CD8-positive, alpha-beta memory T cell (primary cell): Measurements from ENCODE around the gene CHMP1A. TPM values are rescaled to one million over a fixed set of nuclear protein-coding genes. Genes with fewer than 3 reads are reported as not detected.

ENCODE experiments used
- CTCF ChIA-PET: fragments of 350-600 bp; sonication (Branson Sonifier 250); formaldehyde crosslinking; loops from one replicate; lab custom pipeline; 2021; ENCODE audit warnings: antibody characterized with exemption; lab: Charles Lee
- POLR2A ChIA-PET: fragments of 350-600 bp; sonication (Branson Sonifier 250); formaldehyde crosslinking; loops from one replicate; lab custom pipeline; 2021; ENCODE audit warnings: antibody characterized with exemption; lab: Charles Lee
- DNase-seq, 5 donors: peaks; one replicate each; pipeline versions ENCODE4 v3.0.0 to v3.0.0-alpha.2; 2020 to 2022; ENCODE audit warnings: mixed read lengths in 1 of 5
- H3K27ac ChIP-seq: one replicate; pipeline ENCODE4 v1.7.0; 2013; ENCODE audit warnings: low read depth, mild to moderate bottlenecking, low read length, moderate library complexity
- H3K27me3 ChIP-seq: 2 replicates; pipeline ENCODE4 v1.7.0; 2013; ENCODE audit warnings: low read length, mild to moderate bottlenecking; ENCODE audit not compliant: insufficient read depth, poor library complexity, severe bottlenecking
- H3K36me3 ChIP-seq: 2 replicates; pipeline ENCODE4 v1.7.0; 2013; ENCODE audit warnings: mild to moderate bottlenecking, low read length, moderate library complexity; ENCODE audit not compliant: insufficient read depth
- H3K4me1 ChIP-seq: 2 replicates; pipeline ENCODE4 v1.7.0; 2013; ENCODE audit warnings: mild to moderate bottlenecking, low read length, moderate library complexity; ENCODE audit not compliant: insufficient read depth
- H3K4me3 ChIP-seq: 2 replicates; pipeline ENCODE4 v1.7.0; 2013; ENCODE audit warnings: mild to moderate bottlenecking, low read length
- H3K9me3 ChIP-seq: 2 replicates; pipeline ENCODE4 v1.7.0; 2013; ENCODE audit warnings: mild to moderate bottlenecking, low read length
- H3K27ac Mint-ChIP-seq, 8 donors: one replicate each; pipeline ENCODE4 v1.8.0; 2020 to 2021; ENCODE audit warnings: mixed read lengths in 8 of 8, mild to moderate bottlenecking in 6 of 8, inconsistent platforms in 3 of 8, moderate library complexity in 3 of 8
- H3K27me3 Mint-ChIP-seq, 2 donors: one replicate each; pipeline ENCODE4 v1.8.0; 2020 to 2021; ENCODE audit warnings: mixed read lengths in 2 of 2, mild to moderate bottlenecking in 1 of 2, moderate library complexity in 1 of 2
- H3K36me3 Mint-ChIP-seq, 3 donors: one replicate each; pipeline ENCODE4 v1.8.0; 2020 to 2021; ENCODE audit warnings: mixed read lengths in 3 of 3, inconsistent platforms in 1 of 3, mild to moderate bottlenecking in 1 of 3
- H3K4me1 Mint-ChIP-seq, 3 donors: one replicate each; pipeline ENCODE4 v1.8.0; 2020 to 2021; ENCODE audit warnings: mixed read lengths in 3 of 3, inconsistent platforms in 1 of 3, mild to moderate bottlenecking in 1 of 3
- H3K4me3 Mint-ChIP-seq, 7 donors: one replicate each; pipeline ENCODE4 v1.8.0; 2020 to 2021; ENCODE audit warnings: mixed read lengths in 7 of 7, mild to moderate bottlenecking in 6 of 7, moderate library complexity in 4 of 7, inconsistent platforms in 2 of 7
- H3K9me3 Mint-ChIP-seq, 5 donors: one replicate each; pipeline ENCODE4 v1.8.0; 2020 to 2022; ENCODE audit warnings: mixed read lengths in 5 of 5, mild to moderate bottlenecking in 3 of 5, moderate library complexity in 2 of 5, inconsistent platforms in 1 of 5
- polyA plus RNA-seq: library from polyadenylated mRNA; unstranded; fragments of 300-500 nt; fragmentation: Illumina TruSeq; gene quantifications from one replicate; pipeline ENCODE4 v1.2.3, GENCODE V29; 2021
- total RNA-seq, 2 experiments: library from RNA; stranded (reverse); gene quantifications; one replicate each; pipeline ENCODE4 v1.2.3, GENCODE V29; 2021

CHMP1A gene
- total and polyA plus RNA-seq, 3 experiments from 2014 or later = 72.1 to 94.0 (median 81.4) TPM

DNA sequence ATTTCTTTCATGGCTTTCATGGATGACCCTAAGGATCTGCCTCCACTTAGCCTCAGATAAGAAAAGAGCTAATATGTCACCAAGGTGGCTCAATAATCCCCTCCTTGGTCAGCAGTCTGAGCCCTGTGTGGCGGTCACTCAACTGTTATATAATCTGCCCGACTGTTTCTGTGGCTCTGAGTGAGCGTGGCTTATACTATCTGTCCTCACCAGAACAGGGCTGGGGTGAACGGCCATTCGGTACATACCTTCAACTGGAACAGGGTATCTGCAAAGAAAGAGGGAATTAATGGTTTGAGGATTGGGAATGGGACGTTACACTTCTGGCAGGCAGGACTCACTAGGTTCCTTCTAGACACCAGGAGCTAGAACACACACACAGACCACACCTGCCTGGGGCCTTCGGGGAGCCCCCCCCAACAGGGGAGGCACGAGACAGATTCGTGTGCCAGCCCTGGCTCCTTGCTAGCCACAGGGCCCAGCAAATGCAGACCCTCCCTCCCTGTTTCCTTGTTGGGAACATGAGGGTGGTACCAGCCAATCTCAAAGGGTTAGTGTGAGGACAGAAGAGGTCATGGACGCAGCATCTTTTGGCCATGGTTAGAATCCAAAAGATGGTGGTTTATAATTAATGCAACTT, 3.7 kb downstream of the CHMP1A start:
- Mint-ChIP-seq H3K4me1 (peaks cover 29 to 40% (median 36%) of the 10 kb centered on the region in 3 donors), H3K4me3 (peak overlapping the region in 2 of 7 donors; percentile 53 to 66), H3K9me3 (no peaks in the 10 kb centered on the region), H3K36me3 (peaks cover 0 to 42% (median 2%) of the 10 kb centered on the region in 3 donors), H3K27me3 (peaks cover 0 to 2% of the 10 kb centered on the region in 2 donors), H3K27ac (peak overlapping the region in 5 of 8 donors; percentile 8 to 87 (median 63))
- H3K4me1 ChIP-seq = peaks cover 20% of the 10 kb centered on the region
- ChIA-PET CTCF (interaction anchor here (0.7 kb wide), 1 partner anchor 169 kb away, joined by 3 read pairs; no protein-coding TSS in a partner anchor), POLR2A (no interaction called here)
- H3K36me3 ChIP-seq = peaks cover 4% of the 10 kb centered on the region
- no peak overlapping the region for H3K4me3 ChIP-seq
- H3K27ac ChIP-seq = peak overlapping the region; percentile 33
- H3K27me3 ChIP-seq = no peaks in the 10 kb centered on the region
- H3K9me3 ChIP-seq = no peaks in the 10 kb centered on the region
- DNase-seq = peak in 1 of 5 donors; percentile 36

DNA sequence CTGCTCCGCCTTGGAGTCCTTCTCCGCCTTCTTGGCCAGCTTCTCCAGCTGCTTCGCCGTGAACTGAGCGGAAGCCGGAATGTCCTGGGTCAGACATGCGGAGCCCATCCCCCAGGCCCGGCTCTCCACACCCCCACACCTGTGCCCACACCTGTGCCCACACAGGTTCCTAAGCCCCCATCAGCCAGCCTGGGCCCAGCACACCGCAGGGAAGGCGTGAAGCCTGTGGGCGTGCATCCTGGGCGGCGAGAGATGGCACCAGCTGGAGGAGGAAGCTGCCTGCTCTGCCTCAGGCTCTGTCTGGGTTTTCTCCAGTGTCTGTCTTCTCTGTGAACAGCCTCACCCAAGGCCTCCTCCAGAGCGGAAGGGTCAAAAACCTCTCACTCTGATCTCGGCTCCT, 5.9 kb downstream of the CHMP1A start:
- ChIA-PET CTCF (no interaction called here), POLR2A (no interaction called here)
- Mint-ChIP-seq H3K4me3 (peak overlapping the region in 1 of 7 donors; percentile 20), H3K36me3 (peaks cover 0 to 54% (median 2%) of the 10 kb centered on the region in 3 donors), H3K27ac (peak overlapping the region in 1 of 8 donors; percentile 21), H3K9me3 (no peaks in the 10 kb centered on the region), H3K27me3 (peaks cover 0 to 2% of the 10 kb centered on the region in 2 donors), H3K4me1 (peaks cover 18 to 29% (median 27%) of the 10 kb centered on the region in 3 donors)
- H3K27me3 ChIP-seq = no peaks in the 10 kb centered on the region
- no peak overlapping the region for H3K4me3 ChIP-seq
- peaks cover 8% of the 10 kb centered on the region for H3K4me1 ChIP-seq
- H3K9me3 ChIP-seq = no peaks in the 10 kb centered on the region
- H3K36me3 ChIP-seq = peaks cover 9% of the 10 kb centered on the region
- H3K27ac ChIP-seq = no peak overlapping the region
- DNase-seq = no peak

DNA sequence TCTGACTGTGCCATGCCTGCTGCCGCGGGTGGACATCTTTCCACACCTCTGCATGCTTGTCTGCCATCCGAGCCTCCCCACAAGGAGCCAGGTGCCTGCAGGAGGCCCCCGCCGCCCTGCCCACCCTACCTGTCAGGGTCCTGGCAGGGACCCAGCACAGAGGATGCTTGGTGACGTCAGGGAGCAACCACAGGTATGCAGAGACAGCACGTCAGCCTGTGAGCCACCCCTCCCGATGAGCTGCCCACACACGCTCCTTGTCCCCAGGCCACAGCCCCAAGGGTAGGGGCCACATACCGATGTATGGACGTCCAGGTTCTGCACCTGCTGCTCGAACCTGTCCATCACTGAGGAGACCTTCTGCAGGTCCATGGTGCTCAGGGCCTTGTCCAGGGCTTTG, 10.6 kb downstream of the CHMP1A start:
- Histone ChIP-seq H3K27me3 (no peaks in the 10 kb centered on the region), H3K9me3 (no peaks in the 10 kb centered on the region), H3K36me3 (peaks cover 19% of the 10 kb centered on the region), H3K4me1 (no peaks in the 10 kb centered on the region), H3K4me3 (no peak overlapping the region), H3K27ac (no peak overlapping the region)
- DNase-seq = no peak
- POLR2A ChIA-PET = no interaction called here
- Mint-ChIP-seq H3K27ac (peak overlapping the region in 1 of 8 donors; percentile 42), H3K9me3 (no peaks in the 10 kb centered on the region), H3K4me1 (peaks cover 0 to 1% (median 0%) of the 10 kb centered on the region in 3 donors), H3K27me3 (peaks cover 0 to 2% of the 10 kb centered on the region in 2 donors), H3K4me3 (no peak overlapping the region), H3K36me3 (peaks cover 0 to 69% (median 4%) of the 10 kb centered on the region in 3 donors)
- CTCF ChIA-PET = no interaction called here

DNA sequence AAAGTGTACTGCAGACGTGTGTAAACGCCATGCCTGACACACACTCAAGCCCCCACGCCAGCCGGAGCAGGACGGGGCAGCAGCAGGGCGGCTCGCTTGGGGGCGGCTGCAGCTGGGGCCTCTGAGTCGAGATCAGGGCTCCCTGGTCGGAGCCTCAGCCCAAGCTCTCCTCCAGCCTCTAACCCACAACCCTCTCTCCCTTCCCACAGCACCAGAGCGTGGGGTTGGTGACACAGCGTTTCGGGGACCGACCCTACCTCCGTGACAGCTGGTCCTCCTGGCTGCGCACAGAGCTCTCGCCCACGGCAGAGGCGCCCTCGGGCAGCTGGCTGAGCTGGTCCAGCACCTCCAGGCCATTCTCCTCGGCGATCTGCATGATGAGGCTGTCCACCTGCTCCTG, 11.2 kb downstream of the CHMP1A start:
- Histone ChIP-seq H3K27ac (no peak overlapping the region), H3K27me3 (no peaks in the 10 kb centered on the region), H3K4me1 (peaks cover under 1% of the 10 kb centered on the region), H3K36me3 (peaks cover 19% of the 10 kb centered on the region), H3K9me3 (no peaks in the 10 kb centered on the region), H3K4me3 (no peak overlapping the region)
- POLR2A ChIA-PET = no interaction called here
- peaks cover 0 to 2% of the 10 kb centered on the region in 2 donors for H3K27me3 Mint-ChIP-seq
- H3K36me3 Mint-ChIP-seq = peaks cover 0 to 63% (median 4%) of the 10 kb centered on the region in 3 donors
- H3K4me1 Mint-ChIP-seq = peaks cover 0 to 4% (median 2%) of the 10 kb centered on the region in 3 donors
- DNase-seq = no peak
- H3K9me3 Mint-ChIP-seq = no peaks in the 10 kb centered on the region
- CTCF ChIA-PET = no interaction called here
- H3K27ac Mint-ChIP-seq = no peak overlapping the region
- H3K4me3 Mint-ChIP-seq = no peak overlapping the region

DNA sequence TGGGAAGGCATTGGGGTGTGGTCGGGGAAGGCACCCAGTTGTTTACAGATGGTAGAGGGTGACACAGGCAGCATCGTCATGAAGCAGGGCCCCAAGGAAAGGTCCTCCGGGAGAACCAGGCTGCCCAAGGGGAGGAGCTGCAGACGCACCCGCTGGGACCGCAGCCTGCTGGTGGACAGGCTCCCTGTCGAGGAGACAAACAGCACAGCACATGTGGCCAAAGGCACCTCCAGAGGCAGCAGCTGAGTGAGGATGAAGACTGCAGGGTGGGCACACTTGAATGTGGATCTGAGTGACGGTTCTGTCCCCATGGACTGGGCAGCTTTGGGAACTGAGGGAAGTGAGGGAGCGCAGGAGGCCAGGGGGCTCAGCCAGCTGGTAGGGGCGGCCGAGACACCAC, 12.4 kb downstream of the CHMP1A start:
- Histone ChIP-seq H3K27ac (no peak overlapping the region), H3K9me3 (no peaks in the 10 kb centered on the region), H3K4me1 (peaks cover 8% of the 10 kb centered on the region), H3K36me3 (peaks cover 19% of the 10 kb centered on the region), H3K4me3 (no peak overlapping the region), H3K27me3 (no peaks in the 10 kb centered on the region)
- ChIA-PET POLR2A (no interaction called here), CTCF (no interaction called here)
- Mint-ChIP-seq H3K27me3 (peaks cover 0 to 2% of the 10 kb centered on the region in 2 donors), H3K4me3 (no peak overlapping the region), H3K9me3 (no peaks in the 10 kb centered on the region), H3K27ac (no peak overlapping the region), H3K36me3 (peaks cover 0 to 52% (median 3%) of the 10 kb centered on the region in 3 donors), H3K4me1 (peaks cover 5 to 13% (median 11%) of the 10 kb centered on the region in 3 donors)
- no peak for DNase-seq

DNA sequence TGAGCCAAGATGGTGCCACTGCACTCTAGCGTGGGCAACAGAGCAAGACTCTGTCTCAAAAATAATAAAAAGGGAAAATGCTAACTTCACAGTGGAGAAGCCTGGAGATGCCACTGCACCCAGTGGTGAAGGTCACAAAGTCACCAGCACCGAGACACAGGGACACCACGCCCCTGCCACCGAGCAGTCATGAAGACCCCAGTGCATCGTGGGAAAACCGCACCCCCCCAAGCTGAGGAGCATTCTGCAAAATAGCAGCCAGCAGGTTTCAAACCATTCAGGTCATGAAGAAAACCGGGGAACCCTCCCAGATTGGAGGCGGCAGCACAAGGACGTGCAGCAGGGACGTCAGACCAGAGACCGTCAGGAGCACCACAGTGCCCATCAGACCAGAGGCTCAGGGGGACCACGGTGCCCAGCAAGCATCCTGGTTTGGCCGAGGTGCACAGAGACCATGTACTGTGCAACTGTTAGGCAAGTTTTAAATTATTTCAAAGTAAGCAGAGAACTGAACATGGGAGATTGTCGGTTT, 13.7 kb downstream of the CHMP1A start:
- peak overlapping the region in 2 of 8 donors; percentile 48 to 51 for H3K27ac Mint-ChIP-seq
- CTCF ChIA-PET = no interaction called here
- POLR2A ChIA-PET = no interaction called here

DNA sequence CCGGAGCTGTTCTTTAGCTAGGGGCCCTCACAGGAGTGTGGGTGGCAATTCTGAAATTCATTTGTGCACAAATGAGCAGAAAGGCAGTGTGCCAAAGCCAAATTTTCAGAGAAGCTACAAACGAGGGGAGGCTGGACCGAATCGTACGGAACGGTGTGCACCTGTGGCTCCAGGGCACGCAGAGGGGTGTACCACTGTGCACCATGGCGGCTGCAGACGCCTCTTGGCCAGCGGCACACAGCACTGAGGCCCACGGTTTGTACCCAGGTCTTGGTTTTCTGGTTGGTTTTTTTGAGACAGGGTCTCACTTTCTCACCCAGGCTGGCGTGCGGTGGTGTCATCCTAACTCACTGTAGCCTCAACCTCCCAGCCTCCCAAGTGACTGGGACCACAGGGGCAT, 14.9 kb downstream of the CHMP1A start:
- ChIA-PET POLR2A (no interaction called here), CTCF (interaction anchor here (0.5 kb wide), 1 partner anchor 10 kb away, joined by 3 read pairs; no protein-coding TSS in a partner anchor)
- no peak for DNase-seq
- Histone ChIP-seq H3K36me3 (peaks cover 19% of the 10 kb centered on the region), H3K4me3 (no peak overlapping the region), H3K4me1 (peaks cover 8% of the 10 kb centered on the region), H3K27ac (no peak overlapping the region), H3K27me3 (no peaks in the 10 kb centered on the region), H3K9me3 (no peaks in the 10 kb centered on the region)
- Mint-ChIP-seq H3K36me3 (peaks cover 0 to 36% (median 2%) of the 10 kb centered on the region in 3 donors), H3K27ac (no peak overlapping the region), H3K4me3 (no peak overlapping the region), H3K27me3 (no peaks in the 10 kb centered on the region), H3K4me1 (peaks cover 5 to 13% (median 11%) of the 10 kb centered on the region in 3 donors), H3K9me3 (no peaks in the 10 kb centered on the region)

More for the DNA sequence above, 13.7 kb downstream of the CHMP1A start:
- Mint-ChIP-seq H3K9me3 (no peaks in the 10 kb centered on the region), H3K4me1 (peaks cover 5 to 13% (median 11%) of the 10 kb centered on the region in 3 donors), H3K36me3 (peaks cover 0 to 42% (median 2%) of the 10 kb centered on the region in 3 donors), H3K27me3 (no peaks in the 10 kb centered on the region), H3K4me3 (no peak overlapping the region)
- H3K27ac ChIP-seq = no peak overlapping the region
- DNase-seq = no peak
- no peak overlapping the region for H3K4me3 ChIP-seq
- no peaks in the 10 kb centered on the region for H3K27me3 ChIP-seq
- H3K36me3 ChIP-seq = peaks cover 19% of the 10 kb centered on the region
- H3K4me1 ChIP-seq = peaks cover 8% of the 10 kb centered on the region
- H3K9me3 ChIP-seq = no peaks in the 10 kb centered on the region
